SU-DHL-6 (cell line): ENCODE results near the gene BEST2.

Experiments
- CTCF ChIP-seq: fragments of 200-600 bp; sonication (generic); IDR thresholded peaks from one replicate; pipeline ENCODE4 v1.5.1; 2017; ENCODE audit warnings: antibody characterized with exemption, mild to moderate bottlenecking, low read length, moderate library complexity; ENCODE audit not compliant: insufficient read depth, poor library complexity, severe bottlenecking
- EZH2phosphoT487 ChIP-seq: fragments of 200-600 bp; sonication (generic), shearing (Covaris generic); conservative IDR thresholded peaks from 2 replicates; pipeline ENCODE4 v1.6.1; 2018; ENCODE audit warnings: mild to moderate bottlenecking, antibody characterized with exemption, low read length, moderate library complexity, mixed read lengths

GRCh38 chr19:12789098-12789903 lies 37.7 kb downstream of the BEST2 start:
- no peak for TF ChIP-seq CTCF
- TF ChIP-seq EZH2phosphoT487, result no peak
